Panc1 (cell line): ENCODE measurements around the gene HEXD. TPM values are rescaled to one million over a fixed set of nuclear protein-coding genes. Genes with fewer than 3 reads are reported as not detected.
A peak's percentile ranks its signal among the peaks of the same experiment; 100 is the strongest.

Source experiments
- ATAC-seq: fragments of 200-7000 bp; cut with Tn5 transposase; 2 replicates; pipeline ENCODE4 v1.9.1; 2020; ENCODE audit warnings: mild to moderate bottlenecking, moderate library complexity
- BruUV-seq: library from RNA; stranded (reverse); fragments of 400-500 nt; replicated peaks from 2 replicates; lab custom pipeline; 2021; lab: Mats Ljungman, UMichigan
- CTCF ChIA-PET: fragments of 300-600 bp; sonication (Branson Sonifier 250); formaldehyde crosslinking; loops from one replicate; lab custom pipeline; 2022; ENCODE audit warnings: antibody characterized with exemption; lab: Charles Lee
- POLR2A ChIA-PET: fragments of 300-600 bp; sonication (Branson Sonifier 250); formaldehyde crosslinking; loops from one replicate; lab custom pipeline; 2022; ENCODE audit warnings: antibody characterized with exemption; lab: Charles Lee
- DNase-seq: peaks from one replicate; pipeline ENCODE4 v3.0.0-alpha.2; 2010; ENCODE audit warnings: low read depth, low spot score
- H3K27ac ChIP-seq: 2 replicates; pipeline ENCODE4 v1.5.1; 2011; ENCODE audit warnings: mild to moderate bottlenecking, low read length, inconsistent platforms
- H3K27me3 ChIP-seq: fragments of 200-500 bp; sonication (Bioruptor generic); 2 replicates; pipeline ENCODE4 v1.6.0; 2014; ENCODE audit warnings: low read length, inconsistent platforms; ENCODE audit not compliant: control insufficient read depth, insufficient read depth
- H3K36me3 ChIP-seq: fragments of 200-500 bp; sonication (Bioruptor generic); 2 replicates; pipeline ENCODE4 v1.5.1; 2014; ENCODE audit warnings: inconsistent platforms, mild to moderate bottlenecking, low read length, moderate library complexity; ENCODE audit not compliant: control insufficient read depth, insufficient read depth
- H3K4me1 ChIP-seq: 2 replicates; pipeline ENCODE4 v1.5.1; 2011; ENCODE audit warnings: inconsistent platforms, mild to moderate bottlenecking, low read length, moderate library complexity; ENCODE audit not compliant: control insufficient read depth, insufficient read depth
- H3K4me3 ChIP-seq, 2 experiments: 2 replicates each; pipeline ENCODE4 v1.5.1; 2011 to 2012; ENCODE audit warnings: low read depth in 2 of 2, low read length in 2 of 2, mild to moderate bottlenecking in 2 of 2, inconsistent platforms in 1 of 2, moderate library complexity in 1 of 2
- H3K9me3 ChIP-seq: fragments of 200-500 bp; sonication (Bioruptor generic); 2 replicates; pipeline ENCODE4 v1.5.1; 2014; ENCODE audit warnings: low read depth, mild to moderate bottlenecking, inconsistent platforms, low read length, moderate library complexity; ENCODE audit not compliant: control insufficient read depth, insufficient read depth
- POLR2AphosphoS5 ChIP-seq: IDR thresholded peaks from 2 replicates; pipeline ENCODE4 v1.6.1; 2012; ENCODE audit warnings: mild to moderate bottlenecking, low read depth, low read length, moderate library complexity
- SIN3A ChIP-seq: IDR thresholded peaks from 2 replicates; pipeline ENCODE4 v1.6.1; 2012; ENCODE audit warnings: low read depth, mild to moderate bottlenecking, low read length, moderate library complexity, borderline replicate concordance; ENCODE audit not compliant: insufficient read depth
- TCF7L2 ChIP-seq: IDR thresholded peaks from 2 replicates; pipeline ENCODE4 v1.6.1; 2011; ENCODE audit warnings: mild to moderate bottlenecking, low read depth, low read length, inconsistent platforms
- in situ Hi-C: cut with HindIII; loops from 2 replicates; pipeline ENCODE4 v1.10.0; 2016; ENCODE audit warnings: low sequenced_read_pairs, low pct_unique_long_range_greater_than_20kb
- intact Hi-C: fragments of 100-400 bp; cut with micrococcal nuclease; formaldehyde crosslinking; loops from one replicate; pipeline ENCODE4 v1.10.0; 2022; ENCODE audit not compliant: unreplicated experiment
- total RNA-seq: library from RNA; stranded (reverse); gene quantifications from one replicate; pipeline ENCODE4 v1.2.1, GENCODE V29; 2021; ENCODE audit not compliant: unreplicated experiment
- TF ChIP-seq, protein P1 (sequence below), 2 experiments: IDR thresholded peaks; 2 replicates each; pipeline ENCODE4 v1.6.1; 2011 to 2012; ENCODE audit warnings: low read depth in 2 of 2, control low read depth in 1 of 2, low read length in 1 of 2, mild to moderate bottlenecking in 1 of 2, moderate library complexity in 1 of 2; ENCODE audit not compliant: insufficient read depth in 1 of 2
- TF ChIP-seq, protein P2 (sequence below): fragments of 450-650 bp; IDR thresholded peaks from 2 replicates; pipeline ENCODE4 v1.5.1; 2017; ENCODE audit warnings: mild to moderate bottlenecking

HEXD gene
- total RNA-seq, 1 experiment from 2014 or later = 25.6 TPM

DNA sequence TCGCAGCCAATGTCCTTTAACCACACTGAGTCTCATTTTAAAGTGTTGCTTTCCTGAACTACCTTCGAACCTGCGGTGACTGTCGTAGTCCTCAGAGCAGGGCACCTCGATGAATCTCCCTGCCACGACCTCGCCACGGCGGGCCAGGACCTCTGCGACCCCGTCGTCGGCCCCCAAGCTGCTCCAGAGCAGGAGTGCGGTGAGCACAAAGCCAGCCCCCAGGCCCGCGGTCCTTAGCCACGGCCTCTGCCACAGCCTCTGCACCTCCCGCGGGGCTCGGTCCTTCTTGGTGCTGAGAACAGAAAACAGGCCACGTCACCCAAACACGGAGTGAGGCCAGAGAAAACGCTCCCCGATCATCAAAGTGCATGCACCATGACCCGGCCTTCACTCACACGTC, 2.8 kb upstream of the HEXD start:
- TF ChIP-seq SIN3A = no peak
- no peak for TF ChIP-seq TCF7L2
- Histone ChIP-seq H3K27ac (no peak overlapping the region), H3K27me3 (no peaks in the 10 kb centered on the region), H3K4me3 (no peak overlapping the region), H3K36me3 (peaks cover 3% of the 10 kb centered on the region; the same call in 1 of the 2 replicates), H3K9me3 (no peaks in the 10 kb centered on the region), H3K4me1 (peaks cover 18% of the 10 kb centered on the region)
- in situ Hi-C loops = loop anchor here (5.0 kb wide), 1 partner anchor 68 kb away; no protein-coding TSS in a partner anchor
- intact Hi-C loops = no loop called here
- ChIA-PET POLR2A (no interaction called here), CTCF (interaction anchor here (0.7 kb wide), 1 partner anchor 115 kb away, joined by 5 read pairs; no protein-coding TSS in a partner anchor)
- BruUV-seq = TSS peak; percentile 59
- ATAC-seq (no peak), DNase-seq (no peak)

DNA sequence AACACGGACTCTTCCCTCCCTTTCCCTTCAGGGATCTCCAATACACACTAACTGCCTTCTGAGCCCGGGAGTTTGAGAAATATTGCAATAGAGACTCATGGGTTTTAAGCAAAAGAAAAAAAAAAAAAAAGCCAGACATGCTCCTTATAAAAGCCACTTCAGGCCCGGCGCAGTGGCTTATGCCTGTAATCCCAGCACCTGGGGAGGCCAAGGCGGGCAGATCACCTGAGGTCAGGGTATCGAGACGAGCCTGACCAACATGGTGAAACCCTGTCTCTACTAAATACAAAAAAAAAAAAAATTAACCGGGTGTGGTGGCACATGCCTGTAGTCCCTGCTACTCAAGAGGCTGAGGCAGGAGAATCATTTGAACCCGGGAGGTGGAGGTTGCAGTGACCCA, 2.4 kb upstream of the HEXD start:
- H3K9me3 ChIP-seq = no peaks in the 10 kb centered on the region
- intact Hi-C loops = no loop called here
- ATAC-seq (no peak), DNase-seq (no peak)
- BruUV-seq = no TSS peak
- H3K27ac ChIP-seq = no peak overlapping the region
- H3K4me3 ChIP-seq = no peak overlapping the region
- no peaks in the 10 kb centered on the region for H3K27me3 ChIP-seq
- H3K4me1 ChIP-seq = peaks cover 18% of the 10 kb centered on the region
- CTCF ChIA-PET = no interaction called here
- in situ Hi-C loops = loop anchor here (5.0 kb wide), 1 partner anchor 68 kb away; no protein-coding TSS in a partner anchor
- H3K36me3 ChIP-seq = peaks cover 3% of the 10 kb centered on the region; the same call in 1 of the 2 replicates
- POLR2A ChIA-PET = no interaction called here
- TF ChIP-seq, protein P1, sequence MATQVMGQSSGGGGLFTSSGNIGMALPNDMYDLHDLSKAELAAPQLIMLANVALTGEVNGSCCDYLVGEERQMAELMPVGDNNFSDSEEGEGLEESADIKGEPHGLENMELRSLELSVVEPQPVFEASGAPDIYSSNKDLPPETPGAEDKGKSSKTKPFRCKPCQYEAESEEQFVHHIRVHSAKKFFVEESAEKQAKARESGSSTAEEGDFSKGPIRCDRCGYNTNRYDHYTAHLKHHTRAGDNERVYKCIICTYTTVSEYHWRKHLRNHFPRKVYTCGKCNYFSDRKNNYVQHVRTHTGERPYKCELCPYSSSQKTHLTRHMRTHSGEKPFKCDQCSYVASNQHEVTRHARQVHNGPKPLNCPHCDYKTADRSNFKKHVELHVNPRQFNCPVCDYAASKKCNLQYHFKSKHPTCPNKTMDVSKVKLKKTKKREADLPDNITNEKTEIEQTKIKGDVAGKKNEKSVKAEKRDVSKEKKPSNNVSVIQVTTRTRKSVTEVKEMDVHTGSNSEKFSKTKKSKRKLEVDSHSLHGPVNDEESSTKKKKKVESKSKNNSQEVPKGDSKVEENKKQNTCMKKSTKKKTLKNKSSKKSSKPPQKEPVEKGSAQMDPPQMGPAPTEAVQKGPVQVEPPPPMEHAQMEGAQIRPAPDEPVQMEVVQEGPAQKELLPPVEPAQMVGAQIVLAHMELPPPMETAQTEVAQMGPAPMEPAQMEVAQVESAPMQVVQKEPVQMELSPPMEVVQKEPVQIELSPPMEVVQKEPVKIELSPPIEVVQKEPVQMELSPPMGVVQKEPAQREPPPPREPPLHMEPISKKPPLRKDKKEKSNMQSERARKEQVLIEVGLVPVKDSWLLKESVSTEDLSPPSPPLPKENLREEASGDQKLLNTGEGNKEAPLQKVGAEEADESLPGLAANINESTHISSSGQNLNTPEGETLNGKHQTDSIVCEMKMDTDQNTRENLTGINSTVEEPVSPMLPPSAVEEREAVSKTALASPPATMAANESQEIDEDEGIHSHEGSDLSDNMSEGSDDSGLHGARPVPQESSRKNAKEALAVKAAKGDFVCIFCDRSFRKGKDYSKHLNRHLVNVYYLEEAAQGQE (IDR thresholded peaks at IDR 0.05; ENCODE audit: insufficient read depth in 1 of 2, low read depth in 2 of 2, low read length in 1 of 2) = no peak
- TF ChIP-seq TCF7L2 (no peak), SIN3A (no peak), POLR2AphosphoS5 (no peak)
- TF ChIP-seq, protein P2, sequence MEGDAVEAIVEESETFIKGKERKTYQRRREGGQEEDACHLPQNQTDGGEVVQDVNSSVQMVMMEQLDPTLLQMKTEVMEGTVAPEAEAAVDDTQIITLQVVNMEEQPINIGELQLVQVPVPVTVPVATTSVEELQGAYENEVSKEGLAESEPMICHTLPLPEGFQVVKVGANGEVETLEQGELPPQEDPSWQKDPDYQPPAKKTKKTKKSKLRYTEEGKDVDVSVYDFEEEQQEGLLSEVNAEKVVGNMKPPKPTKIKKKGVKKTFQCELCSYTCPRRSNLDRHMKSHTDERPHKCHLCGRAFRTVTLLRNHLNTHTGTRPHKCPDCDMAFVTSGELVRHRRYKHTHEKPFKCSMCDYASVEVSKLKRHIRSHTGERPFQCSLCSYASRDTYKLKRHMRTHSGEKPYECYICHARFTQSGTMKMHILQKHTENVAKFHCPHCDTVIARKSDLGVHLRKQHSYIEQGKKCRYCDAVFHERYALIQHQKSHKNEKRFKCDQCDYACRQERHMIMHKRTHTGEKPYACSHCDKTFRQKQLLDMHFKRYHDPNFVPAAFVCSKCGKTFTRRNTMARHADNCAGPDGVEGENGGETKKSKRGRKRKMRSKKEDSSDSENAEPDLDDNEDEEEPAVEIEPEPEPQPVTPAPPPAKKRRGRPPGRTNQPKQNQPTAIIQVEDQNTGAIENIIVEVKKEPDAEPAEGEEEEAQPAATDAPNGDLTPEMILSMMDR = no peak

DNA sequence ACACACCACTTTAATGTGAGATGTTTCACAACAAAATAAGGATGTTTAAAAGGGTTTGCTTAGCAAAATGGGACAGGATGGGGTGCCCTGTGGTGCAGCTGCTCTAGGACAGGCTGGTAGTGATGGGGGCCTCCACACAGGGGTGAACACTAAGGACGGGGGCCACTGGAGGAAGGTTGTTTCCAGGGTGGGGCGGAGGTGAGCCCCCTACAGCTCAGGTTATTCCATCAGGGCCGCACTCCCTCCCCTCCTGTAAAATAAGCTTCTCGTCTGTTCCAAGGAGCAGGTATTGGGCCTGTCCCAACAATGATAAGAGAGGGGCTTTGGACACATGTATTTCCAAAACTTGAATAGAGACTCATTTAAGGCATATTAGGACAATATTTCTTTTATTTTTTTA, 1.9 kb upstream of the HEXD start:
- H3K4me3 ChIP-seq = no peak overlapping the region
- no TSS peak for BruUV-seq
- no peak for DNase-seq
- CTCF ChIA-PET = no interaction called here
- in situ Hi-C loops = loop anchor here (5.0 kb wide), 1 partner anchor 69 kb away; no protein-coding TSS in a partner anchor
- peaks cover 18% of the 10 kb centered on the region for H3K4me1 ChIP-seq
- POLR2A ChIA-PET = no interaction called here
- H3K36me3 ChIP-seq = peaks cover 3% of the 10 kb centered on the region; the same call in 1 of the 2 replicates
- no peaks in the 10 kb centered on the region for H3K9me3 ChIP-seq
- H3K27me3 ChIP-seq = no peaks in the 10 kb centered on the region
- TF ChIP-seq TCF7L2 (no peak), SIN3A (no peak)
- TF ChIP-seq, protein P1 (IDR thresholded peaks at IDR 0.05; ENCODE audit: insufficient read depth in 1 of 2, low read depth in 2 of 2, low read length in 1 of 2) = 0 out of 4 replicates have a peak, but pooled peaks of 1 of the 2 experiments have one; percentile 23
- no peak for ATAC-seq
- intact Hi-C loops = no loop called here
- no peak overlapping the region for H3K27ac ChIP-seq
